OCI-M2 (cell line): Measurements from ENCODE around the gene TCP11L2.

ENCODE experiments used
- DNase-seq: peaks from one replicate; lab custom pipeline; 2025; ENCODE audit not compliant: unreplicated experiment; lab: John Stamatoyannopoulos, UW

The TCP11L2 gene

DNA sequence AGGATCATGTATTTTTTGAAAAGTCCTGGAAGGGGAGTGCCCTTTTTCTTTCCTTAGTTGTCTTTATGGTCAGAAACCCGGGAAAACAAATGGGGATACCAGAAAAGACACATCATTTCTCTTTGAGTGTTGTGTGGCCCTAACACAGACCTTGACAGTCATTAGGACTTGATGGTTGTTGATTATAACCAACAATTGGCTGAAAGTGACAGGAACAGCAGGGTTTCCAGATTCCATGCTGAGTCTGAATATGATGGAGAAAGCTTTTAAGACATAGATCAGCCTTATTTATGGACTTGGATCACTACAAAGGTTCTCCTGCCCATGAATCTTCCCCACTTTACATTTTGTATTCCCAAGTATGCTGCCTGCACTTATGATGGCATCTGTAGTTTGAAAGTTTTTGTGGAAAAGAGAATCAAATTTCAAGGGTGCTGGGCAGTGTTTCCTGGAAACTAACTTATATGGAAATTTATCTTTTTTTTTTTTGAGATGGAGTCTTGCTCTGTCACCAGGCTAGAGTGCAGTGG lies 85.4 kb downstream of the TCP11L2 start:
- no peak for DNase-seq

- no peak for DNase-seq
Observed at GRCh38 chr12:106389151-106389550, 86.6 kb downstream of the TCP11L2 start.

DNA sequence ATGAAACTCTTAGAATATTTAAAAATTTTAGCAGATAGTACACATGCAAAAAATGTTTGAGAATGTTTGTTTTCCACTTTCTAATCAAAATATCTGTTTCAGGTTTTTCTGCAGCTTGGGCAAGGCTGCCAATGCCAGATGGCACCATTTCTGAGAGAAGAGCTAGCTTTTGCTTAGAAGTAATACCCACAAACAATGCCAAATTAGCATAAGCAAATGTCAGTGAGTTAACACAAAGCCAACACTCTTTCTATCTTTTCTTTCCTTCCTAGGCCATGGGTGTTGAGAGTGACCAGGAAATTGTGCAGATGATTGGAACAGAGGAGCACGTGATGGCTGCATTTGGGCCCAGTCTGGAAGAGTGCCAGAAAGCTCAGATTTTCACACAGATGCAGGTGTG lies 90.2 kb downstream of the TCP11L2 start:
- DNase-seq = no peak
